Measurements from ENCODE around the gene MYO10. TPM values are rescaled to one million over a fixed set of nuclear protein-coding genes. Genes with fewer than 3 reads are reported as not detected.

MYO10 gene
- total and polyA plus RNA-seq, 2 experiments from 2014 or later = 33.7 to 52.4 TPM

DNA sequence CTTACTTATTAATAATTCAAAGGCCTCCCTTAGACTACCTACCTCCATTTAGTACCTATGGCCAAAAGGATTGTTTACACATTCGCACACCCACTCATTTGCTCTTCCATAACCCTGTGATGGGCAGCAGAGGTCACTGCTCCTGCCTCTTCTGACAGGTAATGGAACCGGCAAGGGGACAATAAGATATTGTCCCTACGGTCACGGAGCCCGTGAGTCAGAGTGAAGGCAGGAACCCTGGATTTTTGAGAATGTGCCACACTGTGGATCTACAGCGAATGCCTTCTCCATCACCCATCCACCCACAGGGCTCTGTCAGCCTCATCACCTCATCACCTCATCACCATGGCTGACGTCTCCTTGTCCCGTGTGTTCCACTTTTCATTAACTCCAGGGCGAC, 132.3 kb downstream of the MYO10 start:
- Histone ChIP-seq H3K27ac (no peak overlapping the region), H3K79me2 (peaks cover 86% of the 10 kb centered on the region), H3K36me3 (replicated peaks; ENCODE audit: insufficient read depth, low read depth) (no peaks in the 10 kb centered on the region), H2AFZ (no peak overlapping the region), H3K4me1 (ENCODE audit: insufficient read depth) (no peaks in the 10 kb centered on the region), H3K4me2 (no peak overlapping the region), H3K27me3 (no peaks in the 10 kb centered on the region), H3K9me3 (ENCODE audit: low read depth) (no peaks in the 10 kb centered on the region), H3K9me2 (replicated peaks; ENCODE audit: insufficient read depth) (no peaks in the 10 kb centered on the region), H4K20me1 (ENCODE audit: insufficient read depth, poor library complexity, severe bottlenecking) (peaks cover 8% of the 10 kb centered on the region), H3K4me3 (no peak overlapping the region)
- no peak for DNase-seq (ENCODE audit: low spot score)
- 91% methylated on average over 9 of the region's 9 CpGs for WGBS (ENCODE audit: low lambda C conversion rate, missing lambda C conversion rate)
- TF ChIP-seq, protein P1, sequence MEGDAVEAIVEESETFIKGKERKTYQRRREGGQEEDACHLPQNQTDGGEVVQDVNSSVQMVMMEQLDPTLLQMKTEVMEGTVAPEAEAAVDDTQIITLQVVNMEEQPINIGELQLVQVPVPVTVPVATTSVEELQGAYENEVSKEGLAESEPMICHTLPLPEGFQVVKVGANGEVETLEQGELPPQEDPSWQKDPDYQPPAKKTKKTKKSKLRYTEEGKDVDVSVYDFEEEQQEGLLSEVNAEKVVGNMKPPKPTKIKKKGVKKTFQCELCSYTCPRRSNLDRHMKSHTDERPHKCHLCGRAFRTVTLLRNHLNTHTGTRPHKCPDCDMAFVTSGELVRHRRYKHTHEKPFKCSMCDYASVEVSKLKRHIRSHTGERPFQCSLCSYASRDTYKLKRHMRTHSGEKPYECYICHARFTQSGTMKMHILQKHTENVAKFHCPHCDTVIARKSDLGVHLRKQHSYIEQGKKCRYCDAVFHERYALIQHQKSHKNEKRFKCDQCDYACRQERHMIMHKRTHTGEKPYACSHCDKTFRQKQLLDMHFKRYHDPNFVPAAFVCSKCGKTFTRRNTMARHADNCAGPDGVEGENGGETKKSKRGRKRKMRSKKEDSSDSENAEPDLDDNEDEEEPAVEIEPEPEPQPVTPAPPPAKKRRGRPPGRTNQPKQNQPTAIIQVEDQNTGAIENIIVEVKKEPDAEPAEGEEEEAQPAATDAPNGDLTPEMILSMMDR (IDR thresholded peaks at IDR 0.05; ENCODE audit: poor library complexity) = no peak
- no peak for TF ChIP-seq EZH2 (IDR thresholded peaks at IDR 0.05; ENCODE audit: borderline replicate concordance)
- TF ChIP-seq EZH2phosphoT487 (IDR thresholded peaks at IDR 0.05; ENCODE audit: low read depth, severe bottlenecking, unreplicated experiment) = no peak

DNA sequence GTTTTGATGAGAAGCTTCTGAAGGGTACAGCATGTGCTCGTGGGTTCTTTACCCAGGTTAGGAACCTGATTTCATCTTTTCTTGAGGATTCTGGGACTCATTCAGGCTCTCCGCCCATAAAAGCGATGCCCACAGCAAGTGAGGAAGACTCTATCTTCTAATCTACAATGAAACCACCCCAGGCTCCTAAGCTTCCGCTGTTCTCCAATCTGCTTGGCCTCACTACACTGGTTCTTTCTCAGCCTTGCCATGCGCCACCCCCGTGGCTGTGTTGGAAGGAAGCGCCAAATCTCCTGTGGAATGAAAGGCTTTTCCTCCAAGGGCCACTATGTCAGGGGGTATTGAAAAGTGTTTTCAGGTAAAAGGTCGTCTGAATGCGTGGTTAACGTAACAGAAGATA, 135.6 kb downstream of the MYO10 start:
- Histone ChIP-seq H3K4me2 (no peak overlapping the region), H3K4me3 (no peak overlapping the region), H3K36me3 (replicated peaks; ENCODE audit: insufficient read depth, low read depth) (no peaks in the 10 kb centered on the region), H3K79me2 (peaks cover 87% of the 10 kb centered on the region), H3K9me3 (ENCODE audit: low read depth) (no peaks in the 10 kb centered on the region), H4K20me1 (ENCODE audit: insufficient read depth, poor library complexity, severe bottlenecking) (peaks cover 8% of the 10 kb centered on the region), H3K9me2 (replicated peaks; ENCODE audit: insufficient read depth) (no peaks in the 10 kb centered on the region), H3K4me1 (ENCODE audit: insufficient read depth) (no peaks in the 10 kb centered on the region), H3K27ac (no peak overlapping the region), H3K27me3 (no peaks in the 10 kb centered on the region), H2AFZ (no peak overlapping the region)
- TF ChIP-seq, protein P1 (IDR thresholded peaks at IDR 0.05; ENCODE audit: poor library complexity) = no peak
- TF ChIP-seq EZH2phosphoT487 (IDR thresholded peaks at IDR 0.05; ENCODE audit: low read depth, severe bottlenecking, unreplicated experiment) (no peak), EZH2 (IDR thresholded peaks at IDR 0.05; ENCODE audit: borderline replicate concordance) (no peak)
- no peak for DNase-seq (ENCODE audit: low spot score)
- 92% methylated on average over 10 of the region's 10 CpGs for WGBS (ENCODE audit: low lambda C conversion rate, missing lambda C conversion rate)

DNA sequence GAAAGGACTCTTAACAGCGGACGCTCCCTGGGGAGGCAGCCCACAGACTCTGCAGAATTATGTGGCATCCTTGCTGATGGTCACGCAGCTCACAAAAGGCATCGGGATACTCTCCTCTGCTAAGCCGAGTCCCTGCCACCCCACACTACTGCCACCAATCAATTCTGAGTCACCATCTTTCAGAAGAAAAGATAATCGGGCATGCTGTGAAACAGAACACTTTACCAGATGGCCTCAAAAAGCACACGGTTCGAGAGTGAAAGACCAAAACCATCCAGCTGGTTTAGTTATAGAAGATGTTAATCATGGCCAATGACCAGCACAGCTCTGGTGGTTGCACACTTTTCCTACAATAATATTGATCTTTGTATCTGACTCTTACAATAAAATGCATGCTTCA, 136.3 kb downstream of the MYO10 start:
- H3K27me3 ChIP-seq = no peaks in the 10 kb centered on the region
- no peak overlapping the region for H3K4me2 ChIP-seq
- no peaks in the 10 kb centered on the region for H3K4me1 ChIP-seq (ENCODE audit: insufficient read depth)
- 90% methylated on average over 8 of the region's 8 CpGs for WGBS (ENCODE audit: low lambda C conversion rate, missing lambda C conversion rate)
- no peaks in the 10 kb centered on the region for H3K9me3 ChIP-seq (ENCODE audit: low read depth)
- H3K36me3 ChIP-seq (replicated peaks; ENCODE audit: insufficient read depth, low read depth) = no peaks in the 10 kb centered on the region
- H4K20me1 ChIP-seq (ENCODE audit: insufficient read depth, poor library complexity, severe bottlenecking) = peaks cover 11% of the 10 kb centered on the region
- TF ChIP-seq, protein P1 (IDR thresholded peaks at IDR 0.05; ENCODE audit: poor library complexity) = no peak
- no peak for TF ChIP-seq EZH2 (IDR thresholded peaks at IDR 0.05; ENCODE audit: borderline replicate concordance)
- no peak for TF ChIP-seq EZH2phosphoT487 (IDR thresholded peaks at IDR 0.05; ENCODE audit: low read depth, severe bottlenecking, unreplicated experiment)
- peaks cover 87% of the 10 kb centered on the region for H3K79me2 ChIP-seq
- H3K27ac ChIP-seq = no peak overlapping the region
- no peak for DNase-seq (ENCODE audit: low spot score)
- no peak overlapping the region for H3K4me3 ChIP-seq
- no peak overlapping the region for H2AFZ ChIP-seq
- no peaks in the 10 kb centered on the region for H3K9me2 ChIP-seq (replicated peaks; ENCODE audit: insufficient read depth)

DNA sequence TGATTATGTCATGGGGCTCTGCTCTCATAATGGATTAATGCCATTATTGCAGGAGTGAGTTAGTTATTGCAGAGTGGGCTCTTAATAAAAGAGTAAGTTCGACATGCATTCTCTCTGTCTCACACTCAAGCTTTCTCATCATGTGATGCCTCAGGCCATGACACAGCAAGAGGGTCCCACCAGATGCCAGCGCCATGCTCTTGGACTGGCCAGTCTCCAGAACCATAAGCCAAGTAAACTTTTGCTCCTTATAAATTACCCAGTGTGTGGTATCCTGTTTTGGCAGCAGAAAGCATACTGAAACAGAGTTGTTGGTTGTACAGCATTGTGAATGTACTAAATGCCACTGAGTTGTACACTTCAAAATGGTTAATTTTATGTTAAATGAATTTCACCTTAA, 138.1 kb downstream of the MYO10 start:
- peaks cover 71% of the 10 kb centered on the region for H3K79me2 ChIP-seq
- H3K27me3 ChIP-seq = no peaks in the 10 kb centered on the region

More for the DNA sequence above, 138.1 kb downstream of the MYO10 start:
- no peak overlapping the region for H3K27ac ChIP-seq
- no peaks in the 10 kb centered on the region for H3K9me3 ChIP-seq (ENCODE audit: low read depth)
- no peak overlapping the region for H3K4me3 ChIP-seq
- no peak overlapping the region for H3K4me2 ChIP-seq
- TF ChIP-seq, protein P1 (IDR thresholded peaks at IDR 0.05; ENCODE audit: poor library complexity) = no peak
- TF ChIP-seq EZH2phosphoT487 (IDR thresholded peaks at IDR 0.05; ENCODE audit: low read depth, severe bottlenecking, unreplicated experiment) = no peak
- TF ChIP-seq EZH2 (IDR thresholded peaks at IDR 0.05; ENCODE audit: borderline replicate concordance) = no peak
- 80% methylated on average over 2 of the region's 2 CpGs for WGBS (ENCODE audit: low lambda C conversion rate, missing lambda C conversion rate)
- H4K20me1 ChIP-seq (ENCODE audit: insufficient read depth, poor library complexity, severe bottlenecking) = peaks cover 9% of the 10 kb centered on the region
- H3K36me3 ChIP-seq (replicated peaks; ENCODE audit: insufficient read depth, low read depth) = no peaks in the 10 kb centered on the region
- no peak for DNase-seq (ENCODE audit: low spot score)
- H3K9me2 ChIP-seq (replicated peaks; ENCODE audit: insufficient read depth) = no peaks in the 10 kb centered on the region
- no peak overlapping the region for H2AFZ ChIP-seq
- no peaks in the 10 kb centered on the region for H3K4me1 ChIP-seq (ENCODE audit: insufficient read depth)
